GM10266 (cell line): Measurements from ENCODE around the gene TCF12.

ENCODE experiments used
- DNase-seq: peaks from one replicate; pipeline ENCODE4 v3.0.0; 2012; ENCODE audit errors: extremely low spot score
- CTCF ChIP-seq: IDR thresholded peaks from 2 replicates; pipeline ENCODE4 v1.5.1; 2012; ENCODE audit warnings: mild to moderate bottlenecking, low read depth; ENCODE audit not compliant: control insufficient read depth, insufficient read depth; ENCODE audit errors: missing control alignments

The TCF12 gene

GRCh38 chr15:57044072-57044702, 125.7 kb downstream of the TCF12 start:
- DNase-seq: no peak
- no peak for TF ChIP-seq CTCF

- no peak for TF ChIP-seq CTCF
- no peak for DNase-seq
These were observed 126.5 kb downstream of the TCF12 start for GRCh38 chr15:57044970-57045369.

- no peak for TF ChIP-seq CTCF
- DNase-seq: peak; percentile 17
These were observed 127.4 kb downstream of the TCF12 start for GRCh38 chr15:57045741-57046382.

GRCh38 chr15:57048930-57049549, 130.6 kb downstream of the TCF12 start:
- TF ChIP-seq CTCF: no peak
- no peak for DNase-seq

- no peak for TF ChIP-seq CTCF
- no peak for DNase-seq
These were observed 135.0 kb downstream of the TCF12 start for GRCh38 chr15:57053470-57053869.

- no peak for TF ChIP-seq CTCF
- DNase-seq: no peak
These were observed 135.8 kb downstream of the TCF12 start for GRCh38 chr15:57054204-57054750.

- TF ChIP-seq CTCF: no peak
These were observed 137.9 kb downstream of the TCF12 start for GRCh38 chr15:57056357-57056756.

More at GRCh38 chr15:57056357-57056756, 137.9 kb downstream of the TCF12 start:
- no peak for DNase-seq
